ENCODE results near the gene DAD1. TPM values are rescaled to one million over a fixed set of nuclear protein-coding genes. Genes with fewer than 3 reads are reported as not detected.

DAD1 gene
- total RNA-seq, 1 experiment from 2014 or later, result 258 TPM

GRCh38 chr14:22630486-22630885 is 41.5 kb upstream of the DAD1 start:
- Histone ChIP-seq H3K9ac (ENCODE audit: low read length) (no peak overlapping the region), H3K4me1 (ENCODE audit: insufficient read depth, low read length) (no peaks in the 10 kb centered on the region), H3K4me3 (ENCODE audit: low read length) (no peak overlapping the region), H3K9me2 (replicated peaks; ENCODE audit: low read length) (no peaks in the 10 kb centered on the region), H3K4me2 (ENCODE audit: low read length) (no peak overlapping the region), H3F3A (ENCODE audit: low read length, unreplicated experiment) (no peaks in the 10 kb centered on the region), H3K79me2 (ENCODE audit: low read length) (no peaks in the 10 kb centered on the region), H3K27me3 (ENCODE audit: low read length) (no peaks in the 10 kb centered on the region), H3K36me3 (ENCODE audit: low read depth, low read length) (no peaks in the 10 kb centered on the region), H4K20me1 (ENCODE audit: low read length) (no peaks in the 10 kb centered on the region), H3K27ac (ENCODE audit: low read length) (no peak overlapping the region), H3K9me3 (ENCODE audit: low read length) (no peaks in the 10 kb centered on the region), H2AFZ (ENCODE audit: low read length) (no peak overlapping the region)
- CTCF ChIA-PET, result no interaction called here
- ATAC-seq (no peak), DNase-seq (no peak)
- no peak for TF ChIP-seq CTCF (conservative IDR thresholded peaks at IDR 0.05; ENCODE audit: low read depth, low read length)
- TF ChIP-seq EZH2 (IDR thresholded peaks at IDR 0.05; ENCODE audit: low read length, unreplicated experiment), result no peak
- TF ChIP-seq EZH2phosphoT487 (IDR thresholded peaks at IDR 0.05; ENCODE audit: borderline replicate concordance, low read length), result no peak
- POLR2A ChIA-PET (ENCODE audit: unreplicated experiment), result no interaction called here
- BruUV-seq (replicated peaks), result no TSS peak
- intact Hi-C loops (cut with micrococcal nuclease), result no loop called here

- Histone ChIP-seq H3K9me2 (replicated peaks; ENCODE audit: low read length) (no peaks in the 10 kb centered on the region), H3F3A (ENCODE audit: low read length, unreplicated experiment) (no peaks in the 10 kb centered on the region), H4K20me1 (ENCODE audit: low read length) (no peaks in the 10 kb centered on the region), H3K9ac (ENCODE audit: low read length) (no peak overlapping the region), H3K4me1 (ENCODE audit: insufficient read depth, low read length) (no peaks in the 10 kb centered on the region), H3K27ac (ENCODE audit: low read length) (no peak overlapping the region), H3K27me3 (ENCODE audit: low read length) (no peaks in the 10 kb centered on the region), H3K36me3 (ENCODE audit: low read depth, low read length) (no peaks in the 10 kb centered on the region), H3K4me3 (ENCODE audit: low read length) (no peak overlapping the region), H3K79me2 (ENCODE audit: low read length) (no peaks in the 10 kb centered on the region), H3K9me3 (ENCODE audit: low read length) (no peaks in the 10 kb centered on the region), H2AFZ (ENCODE audit: low read length) (no peak overlapping the region), H3K4me2 (ENCODE audit: low read length) (no peak overlapping the region)
- ChIA-PET POLR2A (ENCODE audit: unreplicated experiment) (no interaction called here), CTCF (interaction anchor here (0.6 kb wide), 1 partner anchor 120 kb away, joined by 8 read pairs; no protein-coding TSS in a partner anchor)
- ATAC-seq (no peak), DNase-seq (no peak)
- no peak for TF ChIP-seq EZH2phosphoT487 (IDR thresholded peaks at IDR 0.05; ENCODE audit: borderline replicate concordance, low read length)
- TF ChIP-seq CTCF (conservative IDR thresholded peaks at IDR 0.05; ENCODE audit: low read depth, low read length), result no peak
- no peak for TF ChIP-seq EZH2 (IDR thresholded peaks at IDR 0.05; ENCODE audit: low read length, unreplicated experiment)
- intact Hi-C loops (cut with micrococcal nuclease), result no loop called here
- BruUV-seq (replicated peaks), result no TSS peak
Measured at GRCh38 chr14:22630066-22630465, 41.0 kb upstream of the DAD1 start.

GRCh38 chr14:22629361-22629760 is 40.3 kb upstream of the DAD1 start:
- intact Hi-C loops (cut with micrococcal nuclease), result no loop called here
- Histone ChIP-seq H3K9me3 (ENCODE audit: low read length) (no peaks in the 10 kb centered on the region), H3K4me3 (ENCODE audit: low read length) (no peak overlapping the region), H3K36me3 (ENCODE audit: low read depth, low read length) (no peaks in the 10 kb centered on the region), H4K20me1 (ENCODE audit: low read length) (no peaks in the 10 kb centered on the region), H3K4me2 (ENCODE audit: low read length) (no peak overlapping the region), H3K9ac (ENCODE audit: low read length) (no peak overlapping the region), H3K27ac (ENCODE audit: low read length) (no peak overlapping the region), H3K79me2 (ENCODE audit: low read length) (no peaks in the 10 kb centered on the region), H3K27me3 (ENCODE audit: low read length) (no peaks in the 10 kb centered on the region), H3K9me2 (replicated peaks; ENCODE audit: low read length) (no peaks in the 10 kb centered on the region), H3F3A (ENCODE audit: low read length, unreplicated experiment) (no peaks in the 10 kb centered on the region), H3K4me1 (ENCODE audit: insufficient read depth, low read length) (no peaks in the 10 kb centered on the region), H2AFZ (ENCODE audit: low read length) (no peak overlapping the region)
- ChIA-PET CTCF (interaction anchor here (0.6 kb wide), 1 partner anchor 119 kb away, joined by 8 read pairs; no protein-coding TSS in a partner anchor), POLR2A (ENCODE audit: unreplicated experiment) (no interaction called here)
- no peak for DNase-seq
- BruUV-seq (replicated peaks), result no TSS peak
- TF ChIP-seq CTCF (conservative IDR thresholded peaks at IDR 0.05; ENCODE audit: low read depth, low read length) (no peak), EZH2phosphoT487 (IDR thresholded peaks at IDR 0.05; ENCODE audit: borderline replicate concordance, low read length) (no peak), EZH2 (IDR thresholded peaks at IDR 0.05; ENCODE audit: low read length, unreplicated experiment) (no peak)
- ATAC-seq, result no peak
